ENCODE measurements around the gene RAB3IL1.
"Not testable (repeated sequence)": the region's sequence is repeated elsewhere in the genome, so short reads cannot be mapped to it uniquely, and the experiment has no call there.

The RAB3IL1 gene

GRCh38 chr11:61917334-61918109 is at the start of gene RAB3IL1:
TSS of gene RAB3IL1 (minus strand) at chr11:61917566. CDS start at chr11:61917367, 199 bp downstream.
- no peak for DNase-seq

GRCh38 chr11:61966734-61967115 is 49.4 kb upstream of the RAB3IL1 start:
- no peak for DNase-seq

- not testable (repeated sequence) for DNase-seq
Observed at GRCh38 chr11:61964666-61965271, 47.4 kb upstream of the RAB3IL1 start.

- DNase-seq, result no peak
Observed at GRCh38 chr11:61964058-61964665, 46.8 kb upstream of the RAB3IL1 start.

- DNase-seq, result no peak
Observed at GRCh38 chr11:61963282-61964057, 46.1 kb upstream of the RAB3IL1 start.

- DNase-seq, result no peak
Observed at GRCh38 chr11:61963016-61963281, 45.6 kb upstream of the RAB3IL1 start.

GRCh38 chr11:61962213-61963015 is 45.0 kb upstream of the RAB3IL1 start:
- DNase-seq, result no peak

GRCh38 chr11:61961570-61962212 is 44.3 kb upstream of the RAB3IL1 start:
- DNase-seq, result no peak

- no peak for DNase-seq
Observed at GRCh38 chr11:61960532-61960931, 43.2 kb upstream of the RAB3IL1 start.

GRCh38 chr11:61959678-61960077 is 42.3 kb upstream of the RAB3IL1 start:
- no peak for DNase-seq

GRCh38 chr11:61959114-61959513 is 41.7 kb upstream of the RAB3IL1 start:
- no peak for DNase-seq

- DNase-seq, result no peak
Observed at GRCh38 chr11:61958590-61958989, 41.2 kb upstream of the RAB3IL1 start.

GRCh38 chr11:61957021-61957770 is 39.8 kb upstream of the RAB3IL1 start:
- no peak for DNase-seq

- DNase-seq, result no peak
Observed at GRCh38 chr11:61956191-61957020, 39.0 kb upstream of the RAB3IL1 start.

- DNase-seq, result no peak
Observed at GRCh38 chr11:61955422-61956135, 38.2 kb upstream of the RAB3IL1 start.

GRCh38 chr11:61954851-61955421 is 37.6 kb upstream of the RAB3IL1 start:
- no peak for DNase-seq

- no peak for DNase-seq
Observed at GRCh38 chr11:61954106-61954850, 36.9 kb upstream of the RAB3IL1 start.

GRCh38 chr11:61953632-61954031 is 36.3 kb upstream of the RAB3IL1 start:
- not testable (repeated sequence) for DNase-seq

- DNase-seq, result no peak
Observed at GRCh38 chr11:61952882-61953281, 35.5 kb upstream of the RAB3IL1 start.

All from NCI-H2029 treated with DMSO at 0.1 percent for 48 hours (cell line).